Spleen (tissue), 11 donors: ENCODE measurements around the gene USP34. TPM values are rescaled to one million over a fixed set of nuclear protein-coding genes. Genes with fewer than 3 reads are reported as not detected.
A peak's percentile ranks its signal among the peaks of the same experiment; 100 is the strongest.

ENCODE experiments used
- DNase-seq: peaks from one replicate; pipeline ENCODE4 v3.0.0-alpha.2; 2020
- H3K27ac ChIP-seq, 8 donors: fragments of 200-600 bp; sonication (generic) in 7 of 8; 1 replicate in 4 of 8; 2 replicates in 4 of 8; pipeline versions ENCODE4 v1.5.0 to v1.8.0; 2016 to 2021; ENCODE audit warnings: inconsistent platforms in 4 of 8, mild to moderate bottlenecking in 4 of 8, moderate library complexity in 1 of 8
- H3K27me3 ChIP-seq, 7 donors: fragments of 200-600 bp; sonication (generic) in 6 of 7; replicated peaks in 1 of 7; 1 replicate in 4 of 7; 2 replicates in 3 of 7; pipeline versions ENCODE4 v1.5.0 to v1.8.0; 2016 to 2021; ENCODE audit warnings: inconsistent platforms in 3 of 7, mild to moderate bottlenecking in 1 of 7
- H3K36me3 ChIP-seq, 6 donors: fragments of 200-600 bp; sonication (generic) in 5 of 6; 1 replicate in 4 of 6; 2 replicates in 2 of 6; pipeline versions ENCODE4 v1.5.0 to v1.8.0; 2016 to 2021; ENCODE audit warnings: inconsistent platforms in 2 of 6
- H3K4me1 ChIP-seq, 6 donors: fragments of 200-600 bp; sonication (generic) in 5 of 6; 1 replicate in 3 of 6; 2 replicates in 3 of 6; pipeline versions ENCODE4 v1.5.0 to v1.8.0; 2016 to 2021; ENCODE audit warnings: inconsistent platforms in 3 of 6
- H3K4me3 ChIP-seq, 8 donors: fragments of 200-600 bp; sonication (generic) in 7 of 8; 1 replicate in 4 of 8; 2 replicates in 4 of 8; pipeline versions ENCODE4 v1.5.0 to v1.8.0; 2016 to 2021; ENCODE audit warnings: inconsistent platforms in 4 of 8, mild to moderate bottlenecking in 4 of 8, moderate library complexity in 2 of 8
- H3K9me3 ChIP-seq, 8 donors: fragments of 200-600 bp; sonication (generic) in 7 of 8; 1 replicate in 4 of 8; 2 replicates in 4 of 8; pipeline versions ENCODE4 v1.5.0 to v1.8.0; 2016 to 2021; ENCODE audit warnings: inconsistent platforms in 4 of 8
- POLR2A ChIP-seq, 3 donors: fragments of 450-650 bp; IDR thresholded peaks; one replicate each; pipeline ENCODE4 v1.5.1; 2017; ENCODE audit warnings: antibody characterized with exemption in 3 of 3, mild to moderate bottlenecking in 1 of 3
- POLR2AphosphoS5 ChIP-seq, 3 donors: sonication (generic); formaldehyde crosslinking; IDR thresholded peaks; one replicate each; pipeline ENCODE4 v1.5.1; 2017; ENCODE audit warnings: antibody characterized with exemption in 3 of 3
- WGBS, 5 donors: extraction: QIAGEN DNeasy Blood & Tissue Kit in 3 of 5; methylation state at CpG; one replicate each; pipeline versions ENCODE4 v1.1.5 to v1.1.7; 2013 to 2018; 5-methylcytosine and 5-hydroxymethylcytosine counted together
- intact Hi-C: fragments of 100-400 bp; cut with DNase I; formaldehyde crosslinking; loops from one replicate; pipeline ENCODE4 v1.15.0; 2023; ENCODE audit warnings: low total_unique reads
- polyA plus RNA-seq, 3 donors: library from polyadenylated mRNA; stranded (reverse); fragments of 200-250 nt; gene quantifications; one replicate each; pipeline ENCODE4 v1.2.1, GENCODE V29; 2013
- total RNA-seq, 7 donors: library from RNA; depleted of rRNA in 3 of 7; stranded (reverse); fragments of >200 nt in 3 of 7; fragmentation: NEBNext Ultra II Directional in 4 of 7; extraction: Animal tissue kit (Norgen Biotek cat#: 25700) in 4 of 7; gene quantifications; one replicate each; pipeline versions ENCODE4 v1.1.0 to v1.2.1, GENCODE V29; 2016 to 2021
- TF ChIP-seq, protein P1 (sequence below), 11 experiments: fragments of 200-600 bp in 7 of 11; fragments of 450-650 bp in 4 of 11; sonication (generic) in 4 of 11; IDR thresholded peaks in 8 of 11; conservative IDR thresholded peaks in 3 of 11; 1 replicate in 7 of 11; 2 replicates in 4 of 11; pipeline versions ENCODE4 v1.4.0 to v1.8.0; 2016 to 2021; ENCODE audit warnings: antibody characterized with exemption in 11 of 11, inconsistent platforms in 4 of 11, mild to moderate bottlenecking in 1 of 11
- donor health status: healthy with polysubstance abuse.
- donor health status: DM: no; HTN: no; CAD: no; lungs with moderate emphysema.
- donor health status: DM: no; HTN: no; CAD: no.
- donor health status: Bipolar disorder and iron deficiency.
- donor health status: healthy.
- donor health status: DM: no; HTN: no; CAD: no.
- donor health status: DM: yes; HTN: yes; CAD: no.

Gene USP34
- total and polyA plus RNA-seq, 10 donors: 52.1 to 222 (median 142) TPM

DNA sequence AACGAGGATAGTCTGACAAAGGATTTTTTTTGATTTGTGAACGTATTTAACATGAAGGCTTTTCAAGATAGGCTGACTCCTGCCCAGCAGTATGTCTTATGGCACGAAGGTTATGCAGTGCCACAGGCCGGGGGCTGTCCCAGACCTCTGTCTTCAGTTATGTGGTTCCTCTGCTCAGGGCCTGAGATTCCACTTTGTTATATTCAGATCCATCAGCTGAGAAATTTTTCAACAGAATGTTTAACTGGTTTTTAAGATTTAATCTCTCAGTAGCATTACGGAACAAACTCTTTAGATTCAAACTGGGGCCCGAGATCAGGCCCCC lies 288.9 kb downstream of the USP34 start:
- 85 to 89% (median 86%) methylated on average over 6 of the region's 6 CpGs for WGBS, 5 donors

DNA sequence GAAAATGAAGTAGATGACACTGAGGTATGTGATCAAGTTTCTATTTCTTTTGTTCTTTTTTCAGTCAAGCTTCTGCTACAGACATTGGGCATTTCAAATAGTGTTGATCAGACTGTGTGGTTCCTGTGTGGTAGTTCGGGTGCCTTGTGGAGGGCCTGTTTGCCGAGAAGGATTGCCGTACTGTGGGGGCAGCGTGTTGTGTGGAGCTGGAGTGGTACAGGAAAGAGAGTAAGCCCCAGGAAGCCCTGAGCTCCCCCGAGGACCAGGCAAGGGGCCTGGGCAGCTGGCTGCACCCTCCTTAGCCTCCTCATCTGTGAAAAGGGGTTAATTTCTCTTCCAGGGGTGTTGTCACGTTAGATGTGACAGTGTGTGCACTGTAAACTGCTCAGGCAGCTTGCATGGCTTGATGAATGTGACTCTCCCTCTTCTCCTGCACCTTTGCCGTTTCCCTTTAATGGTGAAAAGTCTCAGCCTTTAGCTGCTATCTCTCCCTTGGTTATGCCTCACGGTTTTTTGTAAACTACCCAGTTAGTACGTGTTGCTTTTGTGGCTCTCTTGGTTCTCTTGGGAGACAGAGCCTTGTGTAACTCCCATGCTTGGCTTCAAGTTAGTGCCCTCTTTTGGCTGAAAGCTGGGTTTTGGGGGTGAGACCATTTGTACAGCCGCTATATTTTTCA lies 289.4 kb downstream of the USP34 start:
- Histone ChIP-seq H3K27ac (peak overlapping the region in 2 of 8 donors; percentile 28 to 39), H3K4me1 (peaks cover 26 to 75% (median 48%) of the 10 kb centered on the region in 6 donors), H3K4me3 (peak overlapping the region in 1 of 8 donors; percentile 14), H3K9me3 (no peaks in the 10 kb centered on the region), H3K27me3 (no peaks in the 10 kb centered on the region), H3K36me3 (peaks cover 0 to 77% (median 62%) of the 10 kb centered on the region in 6 donors)
- TF ChIP-seq POLR2A (IDR thresholded peaks at IDR 0.05): no peak
- TF ChIP-seq POLR2AphosphoS5 (IDR thresholded peaks at IDR 0.05): no peak
- TF ChIP-seq, protein P1, sequence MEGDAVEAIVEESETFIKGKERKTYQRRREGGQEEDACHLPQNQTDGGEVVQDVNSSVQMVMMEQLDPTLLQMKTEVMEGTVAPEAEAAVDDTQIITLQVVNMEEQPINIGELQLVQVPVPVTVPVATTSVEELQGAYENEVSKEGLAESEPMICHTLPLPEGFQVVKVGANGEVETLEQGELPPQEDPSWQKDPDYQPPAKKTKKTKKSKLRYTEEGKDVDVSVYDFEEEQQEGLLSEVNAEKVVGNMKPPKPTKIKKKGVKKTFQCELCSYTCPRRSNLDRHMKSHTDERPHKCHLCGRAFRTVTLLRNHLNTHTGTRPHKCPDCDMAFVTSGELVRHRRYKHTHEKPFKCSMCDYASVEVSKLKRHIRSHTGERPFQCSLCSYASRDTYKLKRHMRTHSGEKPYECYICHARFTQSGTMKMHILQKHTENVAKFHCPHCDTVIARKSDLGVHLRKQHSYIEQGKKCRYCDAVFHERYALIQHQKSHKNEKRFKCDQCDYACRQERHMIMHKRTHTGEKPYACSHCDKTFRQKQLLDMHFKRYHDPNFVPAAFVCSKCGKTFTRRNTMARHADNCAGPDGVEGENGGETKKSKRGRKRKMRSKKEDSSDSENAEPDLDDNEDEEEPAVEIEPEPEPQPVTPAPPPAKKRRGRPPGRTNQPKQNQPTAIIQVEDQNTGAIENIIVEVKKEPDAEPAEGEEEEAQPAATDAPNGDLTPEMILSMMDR (IDR thresholded peaks at IDR 0.05 in 8 of 11, conservative IDR thresholded peaks at IDR 0.05 in 3 of 11): no peak
- 67 to 84% (median 78%) methylated on average over 10 of the region's 10 CpGs for WGBS, 5 donors
- DNase-seq: no peak
- intact Hi-C loops: no loop called here

More for the DNA sequence above, 288.9 kb downstream of the USP34 start:
- no peak for DNase-seq
- intact Hi-C loops: no loop called here
- Histone ChIP-seq H3K27me3 (no peaks in the 10 kb centered on the region), H3K4me3 (peak overlapping the region in 1 of 8 donors; percentile 14), H3K27ac (peak overlapping the region in 1 of 8 donors; percentile 39), H3K4me1 (peaks cover 26 to 73% (median 47%) of the 10 kb centered on the region in 6 donors), H3K9me3 (no peaks in the 10 kb centered on the region), H3K36me3 (peaks cover 4 to 82% (median 67%) of the 10 kb centered on the region in 6 donors)
- TF ChIP-seq POLR2AphosphoS5 (IDR thresholded peaks at IDR 0.05) (no peak), POLR2A (IDR thresholded peaks at IDR 0.05) (no peak)
- TF ChIP-seq, protein P1 (IDR thresholded peaks at IDR 0.05 in 8 of 11, conservative IDR thresholded peaks at IDR 0.05 in 3 of 11): no peak

DNA sequence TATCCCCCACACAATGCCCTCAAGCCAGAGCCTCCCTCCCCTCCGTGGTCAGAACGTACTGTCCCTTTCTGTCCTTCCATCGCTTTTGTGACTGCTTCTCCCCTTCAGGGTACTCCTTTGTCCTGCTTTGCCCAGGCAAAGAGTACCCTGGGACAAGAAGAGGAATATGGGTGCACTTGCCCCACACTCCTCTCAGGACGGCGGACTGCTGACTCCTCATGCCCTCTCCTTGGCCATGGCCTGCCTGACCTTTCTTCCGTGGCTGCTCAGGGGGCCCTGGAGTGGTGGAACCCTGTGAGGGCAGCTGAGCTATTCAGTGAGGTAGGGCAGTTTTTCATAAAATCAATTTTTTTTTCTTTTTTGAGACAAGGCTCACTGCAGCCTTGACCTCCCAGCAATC lies 290.2 kb downstream of the USP34 start:
- no peak for DNase-seq
- peak overlapping the region in 1 of 8 donors; percentile 83 for H3K4me3 ChIP-seq
- peaks cover 0 to 69% (median 55%) of the 10 kb centered on the region in 6 donors for H3K36me3 ChIP-seq
- peaks cover 26 to 82% (median 54%) of the 10 kb centered on the region in 6 donors for H3K4me1 ChIP-seq
- intact Hi-C loops: no loop called here
- H3K27me3 ChIP-seq: no peaks in the 10 kb centered on the region
- 76 to 93% (median 90%) methylated on average over 6 of the region's 6 CpGs for WGBS, 5 donors
- no peaks in the 10 kb centered on the region for H3K9me3 ChIP-seq
- no peak for TF ChIP-seq POLR2A (IDR thresholded peaks at IDR 0.05)
- TF ChIP-seq POLR2AphosphoS5 (IDR thresholded peaks at IDR 0.05): no peak
- TF ChIP-seq, protein P1 (IDR thresholded peaks at IDR 0.05 in 8 of 11, conservative IDR thresholded peaks at IDR 0.05 in 3 of 11): no peak
- H3K27ac ChIP-seq: peak overlapping the region in 2 of 8 donors; percentile 28 to 53
